Measurements from ENCODE around the gene MTCH1.

DNA sequence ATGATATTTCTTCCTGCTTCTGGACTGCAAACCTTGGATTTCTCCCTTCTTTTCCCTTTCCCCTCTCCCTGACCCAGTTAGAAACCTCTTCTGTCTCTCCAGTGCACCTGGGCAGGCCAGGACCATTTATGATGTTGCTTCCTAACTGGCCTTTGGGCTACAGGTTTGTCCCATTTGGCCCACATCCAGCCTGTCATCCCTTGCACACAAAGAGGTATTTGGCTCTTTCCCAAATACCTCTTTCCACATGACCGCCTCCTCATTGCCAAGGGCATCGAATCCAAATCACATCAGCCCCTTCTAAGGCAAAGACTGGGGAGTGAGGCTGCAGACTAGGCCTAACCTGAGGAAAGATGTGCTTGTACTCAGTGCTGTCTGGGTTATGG, 33.1 kb upstream of the MTCH1 start:
- TF ChIP-seq, protein P1, sequence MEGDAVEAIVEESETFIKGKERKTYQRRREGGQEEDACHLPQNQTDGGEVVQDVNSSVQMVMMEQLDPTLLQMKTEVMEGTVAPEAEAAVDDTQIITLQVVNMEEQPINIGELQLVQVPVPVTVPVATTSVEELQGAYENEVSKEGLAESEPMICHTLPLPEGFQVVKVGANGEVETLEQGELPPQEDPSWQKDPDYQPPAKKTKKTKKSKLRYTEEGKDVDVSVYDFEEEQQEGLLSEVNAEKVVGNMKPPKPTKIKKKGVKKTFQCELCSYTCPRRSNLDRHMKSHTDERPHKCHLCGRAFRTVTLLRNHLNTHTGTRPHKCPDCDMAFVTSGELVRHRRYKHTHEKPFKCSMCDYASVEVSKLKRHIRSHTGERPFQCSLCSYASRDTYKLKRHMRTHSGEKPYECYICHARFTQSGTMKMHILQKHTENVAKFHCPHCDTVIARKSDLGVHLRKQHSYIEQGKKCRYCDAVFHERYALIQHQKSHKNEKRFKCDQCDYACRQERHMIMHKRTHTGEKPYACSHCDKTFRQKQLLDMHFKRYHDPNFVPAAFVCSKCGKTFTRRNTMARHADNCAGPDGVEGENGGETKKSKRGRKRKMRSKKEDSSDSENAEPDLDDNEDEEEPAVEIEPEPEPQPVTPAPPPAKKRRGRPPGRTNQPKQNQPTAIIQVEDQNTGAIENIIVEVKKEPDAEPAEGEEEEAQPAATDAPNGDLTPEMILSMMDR (conservative IDR thresholded peaks at IDR 0.05) = no peak
- no peak for TF ChIP-seq ZFX (IDR thresholded peaks at IDR 0.05)
